ENCODE measurements around the gene RHOXF1. TPM values are rescaled to one million over a fixed set of nuclear protein-coding genes. Genes with fewer than 3 reads are reported as not detected.

RHOXF1 gene, protein sequence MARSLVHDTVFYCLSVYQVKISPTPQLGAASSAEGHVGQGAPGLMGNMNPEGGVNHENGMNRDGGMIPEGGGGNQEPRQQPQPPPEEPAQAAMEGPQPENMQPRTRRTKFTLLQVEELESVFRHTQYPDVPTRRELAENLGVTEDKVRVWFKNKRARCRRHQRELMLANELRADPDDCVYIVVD
- total RNA-seq, result not detected in 2 replicates

DNA sequence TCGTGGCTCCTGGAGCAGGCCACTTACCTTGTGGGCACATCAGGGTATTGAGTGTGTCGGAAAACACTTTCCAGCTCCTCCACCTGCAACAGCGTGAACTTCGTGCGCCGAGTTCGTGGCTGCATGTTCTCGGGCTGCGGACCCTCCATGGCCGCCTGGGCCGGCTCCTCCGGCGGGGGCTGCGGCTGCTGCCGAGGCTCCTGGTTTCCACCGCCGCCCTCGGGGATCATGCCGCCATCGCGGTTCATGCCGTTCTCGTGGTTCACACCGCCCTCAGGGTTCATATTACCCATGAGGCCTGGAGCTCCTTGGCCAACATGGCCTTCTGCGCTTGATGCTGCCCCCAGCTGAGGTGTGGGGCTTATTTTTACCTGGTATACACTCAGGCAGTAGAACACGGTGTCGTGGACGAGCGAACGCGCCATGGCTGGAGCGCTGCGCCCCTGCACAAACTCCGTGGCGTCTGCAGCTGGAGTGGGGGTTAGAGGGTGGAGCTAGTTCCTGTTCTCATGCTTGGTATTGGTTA lies at the start of gene RHOXF1:
Gene RHOXF1 (minus strand): TSS at position 476 of the 526 bp plus-strand sequence. CDS start 51 bp downstream, at position 425.

GRCh38 chrX:120158313-120158712 lies 42.6 kb upstream of the RHOXF1 start, which contains the start of gene RHOXF2:
Gene RHOXF2, plus strand, starts transcription at chrX:120158613. Its CDS starts 138 bp downstream, at chrX:120158751.

GRCh38 chrX:120077590-120077989 lies 38.1 kb downstream of the RHOXF1 start, which contains the start of gene RHOXF2B:
Gene RHOXF2B, minus strand, starts transcription at chrX:120077690. Its CDS starts 138 bp downstream, at chrX:120077552.

Other genes starting within 250 kb of the RHOXF1 start
- gene RNF113A, start 244.2 kb downstream of the RHOXF1 start, total RNA-seq, result 18.5 and 18.8 TPM in 2 replicates
- 146 and 158 TPM in 2 replicates for gene NDUFA1, start 244.1 kb downstream of the RHOXF1 start, total RNA-seq
- gene AKAP14, start 220.0 kb downstream of the RHOXF1 start, total RNA-seq, result not detected in 2 replicates
- 3.4 and 4.2 TPM in 2 replicates for gene NKAP, start 172.2 kb downstream of the RHOXF1 start, total RNA-seq
- gene RHOXF2B, start 38.2 kb downstream of the RHOXF1 start, total RNA-seq, result not detected in 2 replicates
- not detected in 2 replicates for gene RHOXF2, start 42.7 kb upstream of the RHOXF1 start, total RNA-seq
- gene ZBTB33, start 134.9 kb upstream of the RHOXF1 start, total RNA-seq, result 6.1 and 8.2 TPM in 2 replicates
- not detected in 2 replicates for gene TMEM255A, start 195.5 kb upstream of the RHOXF1 start, total RNA-seq
- gene ATP1B4, start 246.2 kb upstream of the RHOXF1 start, total RNA-seq, result not detected in 2 replicates